Tibial nerve (tissue), 4 donors: ENCODE measurements around the gene TOP2B. TPM values are rescaled to one million over a fixed set of nuclear protein-coding genes. Genes with fewer than 3 reads are reported as not detected.

ENCODE experiments used
- DNase-seq, 2 donors: peaks; one replicate each; pipeline ENCODE4 v3.0.0-alpha.2; 2019; ENCODE audit warnings: low spot score in 2 of 2
- H3K27ac ChIP-seq, 4 donors: fragments of 200-600 bp; sonication (generic) in 3 of 4; one replicate each; pipeline ENCODE4 v1.5.1; 2017 to 2019; ENCODE audit warnings: mild to moderate bottlenecking in 1 of 4
- H3K27me3 ChIP-seq, 2 donors: fragments of 200-600 bp; sonication (generic) in 1 of 2; one replicate each; pipeline versions ENCODE4 v1.5.1 to v1.6.0; 2017 to 2019
- H3K36me3 ChIP-seq, 3 donors: fragments of 200-600 bp; sonication (generic); one replicate each; pipeline ENCODE4 v1.5.1; 2018 to 2019
- H3K4me1 ChIP-seq, 4 donors: fragments of 200-600 bp; sonication (generic) in 3 of 4; one replicate each; pipeline ENCODE4 v1.5.1; 2017 to 2019
- H3K4me3 ChIP-seq, 4 donors: fragments of 200-600 bp; sonication (generic) in 3 of 4; one replicate each; pipeline ENCODE4 v1.5.1; 2017 to 2019; ENCODE audit warnings: mild to moderate bottlenecking in 1 of 4, moderate library complexity in 1 of 4
- H3K9me3 ChIP-seq, 4 donors: fragments of 200-600 bp; sonication (generic) in 3 of 4; one replicate each; pipeline ENCODE4 v1.5.1; 2017 to 2019
- EP300 ChIP-seq, 2 donors: sonication (generic); formaldehyde crosslinking; IDR thresholded peaks; one replicate each; pipeline ENCODE4 v1.6.1; 2017; ENCODE audit warnings: antibody characterized with exemption in 2 of 2, mild to moderate bottlenecking in 1 of 2
- POLR2A ChIP-seq, 2 donors: fragments of 450-650 bp; IDR thresholded peaks; one replicate each; pipeline ENCODE4 v1.6.1; 2017; ENCODE audit warnings: antibody characterized with exemption in 2 of 2, mild to moderate bottlenecking in 2 of 2, moderate library complexity in 2 of 2
- WGBS, 2 donors: methylation state at CpG; one replicate each; pipeline ENCODE4 v1.1.5; 2018; 5-methylcytosine and 5-hydroxymethylcytosine counted together
- total RNA-seq, 4 donors: library from RNA; depleted of rRNA; stranded (reverse); fragments of >200 nt; gene quantifications; one replicate each; pipeline ENCODE4 v1.1.0, GENCODE V29; 2016
- TF ChIP-seq, protein P1 (sequence below), 5 experiments: fragments of 200-600 bp in 3 of 5; fragments of 450-650 bp in 2 of 5; sonication (generic) in 3 of 5; IDR thresholded peaks; one replicate each; pipeline ENCODE4 v1.5.1; 2016 to 2019; ENCODE audit warnings: antibody characterized with exemption in 5 of 5, mild to moderate bottlenecking in 3 of 5, moderate library complexity in 2 of 5

TOP2B gene
- total RNA-seq, 4 donors from 2014 or later = 85.3 to 121 (median 99.3) TPM

DNA sequence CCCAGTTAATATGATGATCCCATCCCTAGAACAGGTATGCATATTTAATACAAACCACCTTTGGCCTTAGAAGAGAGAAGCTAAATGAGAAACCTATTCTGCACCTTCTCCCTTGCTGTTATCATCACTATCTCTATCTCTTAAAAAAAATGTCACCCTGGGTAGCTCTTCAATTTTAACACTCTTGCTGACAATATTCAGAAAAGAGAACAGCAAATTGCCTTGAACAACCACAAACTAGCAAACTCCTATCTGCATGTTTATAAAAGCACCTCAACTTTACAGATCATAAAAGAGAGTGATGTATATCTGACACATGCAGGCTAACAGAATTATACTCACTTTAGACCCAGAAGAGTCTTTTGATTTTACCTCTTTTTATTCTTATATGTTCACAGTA lies 7.4 kb downstream of the TOP2B start:
- H3K4me3 ChIP-seq = no peak overlapping the region
- no peaks in the 10 kb centered on the region for H3K9me3 ChIP-seq
- no peaks in the 10 kb centered on the region for H3K36me3 ChIP-seq
- DNase-seq = no peak
- TF ChIP-seq POLR2A (IDR thresholded peaks at IDR 0.05) (no peak), EP300 (IDR thresholded peaks at IDR 0.05) (no peak)
- TF ChIP-seq, protein P1, sequence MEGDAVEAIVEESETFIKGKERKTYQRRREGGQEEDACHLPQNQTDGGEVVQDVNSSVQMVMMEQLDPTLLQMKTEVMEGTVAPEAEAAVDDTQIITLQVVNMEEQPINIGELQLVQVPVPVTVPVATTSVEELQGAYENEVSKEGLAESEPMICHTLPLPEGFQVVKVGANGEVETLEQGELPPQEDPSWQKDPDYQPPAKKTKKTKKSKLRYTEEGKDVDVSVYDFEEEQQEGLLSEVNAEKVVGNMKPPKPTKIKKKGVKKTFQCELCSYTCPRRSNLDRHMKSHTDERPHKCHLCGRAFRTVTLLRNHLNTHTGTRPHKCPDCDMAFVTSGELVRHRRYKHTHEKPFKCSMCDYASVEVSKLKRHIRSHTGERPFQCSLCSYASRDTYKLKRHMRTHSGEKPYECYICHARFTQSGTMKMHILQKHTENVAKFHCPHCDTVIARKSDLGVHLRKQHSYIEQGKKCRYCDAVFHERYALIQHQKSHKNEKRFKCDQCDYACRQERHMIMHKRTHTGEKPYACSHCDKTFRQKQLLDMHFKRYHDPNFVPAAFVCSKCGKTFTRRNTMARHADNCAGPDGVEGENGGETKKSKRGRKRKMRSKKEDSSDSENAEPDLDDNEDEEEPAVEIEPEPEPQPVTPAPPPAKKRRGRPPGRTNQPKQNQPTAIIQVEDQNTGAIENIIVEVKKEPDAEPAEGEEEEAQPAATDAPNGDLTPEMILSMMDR (IDR thresholded peaks at IDR 0.05) = no peak
- H3K27me3 ChIP-seq = no peaks in the 10 kb centered on the region
- peaks cover 0 to 89% (median 39%) of the 10 kb centered on the region in 4 donors for H3K4me1 ChIP-seq
- no peak overlapping the region for H3K27ac ChIP-seq

DNA sequence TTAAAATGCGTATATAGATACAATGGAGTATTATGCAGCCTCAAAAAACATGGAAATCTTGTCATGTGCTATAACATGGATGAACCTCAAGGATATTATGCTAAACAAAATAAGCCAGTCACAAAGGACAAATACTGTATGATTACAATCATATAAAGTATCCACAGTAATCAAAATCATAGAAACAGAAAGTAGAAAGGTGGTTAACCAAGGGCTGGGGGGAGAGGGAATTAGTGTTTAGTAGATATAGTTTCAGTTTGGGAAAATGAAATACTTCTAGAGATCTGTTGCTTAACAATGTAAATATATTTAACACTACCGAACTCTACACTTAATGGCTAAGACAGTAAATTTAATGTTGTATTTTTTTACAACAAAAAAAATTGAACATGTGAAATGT lies 9.0 kb downstream of the TOP2B start:
- TF ChIP-seq POLR2A (IDR thresholded peaks at IDR 0.05) (no peak), EP300 (IDR thresholded peaks at IDR 0.05) (no peak)
- TF ChIP-seq, protein P1 (IDR thresholded peaks at IDR 0.05) = no peak
- Histone ChIP-seq H3K27ac (no peak overlapping the region), H3K36me3 (no peaks in the 10 kb centered on the region), H3K9me3 (no peaks in the 10 kb centered on the region), H3K4me3 (no peak overlapping the region), H3K27me3 (no peaks in the 10 kb centered on the region), H3K4me1 (peaks cover 0 to 73% (median 29%) of the 10 kb centered on the region in 4 donors)
- WGBS, 2 donors = 84 to 85% methylated on average over 2 of the region's 2 CpGs
- DNase-seq = no peak

DNA sequence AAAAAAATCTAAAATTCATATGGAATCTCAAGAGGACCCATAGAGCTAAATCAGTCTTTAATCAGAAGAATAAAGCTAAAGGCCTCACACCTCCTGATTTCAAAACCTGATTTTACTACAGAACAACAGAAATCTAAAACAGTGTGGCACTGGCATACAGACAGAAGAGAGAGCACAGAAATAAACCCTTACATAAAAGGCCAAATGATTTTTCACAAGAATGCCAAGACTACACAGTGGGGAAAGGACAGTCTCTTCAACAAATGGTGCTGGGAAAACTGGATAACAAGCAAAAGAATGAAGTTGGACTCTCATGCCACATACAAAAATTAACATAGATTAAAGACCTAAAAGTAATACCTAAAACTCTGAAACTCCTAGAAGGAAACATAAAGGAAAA lies 10.1 kb downstream of the TOP2B start:
- Histone ChIP-seq H3K4me1 (peaks cover 0 to 62% (median 23%) of the 10 kb centered on the region in 4 donors), H3K27ac (no peak overlapping the region), H3K27me3 (no peaks in the 10 kb centered on the region), H3K4me3 (no peak overlapping the region), H3K9me3 (peaks cover 0 to 8% (median under 1%) of the 10 kb centered on the region in 4 donors), H3K36me3 (peaks cover 0 to 5% (median 0%) of the 10 kb centered on the region in 3 donors)
- TF ChIP-seq POLR2A (IDR thresholded peaks at IDR 0.05) = no peak
- TF ChIP-seq, protein P1 (IDR thresholded peaks at IDR 0.05) = no peak
- no peak for TF ChIP-seq EP300 (IDR thresholded peaks at IDR 0.05)
- DNase-seq = no peak

DNA sequence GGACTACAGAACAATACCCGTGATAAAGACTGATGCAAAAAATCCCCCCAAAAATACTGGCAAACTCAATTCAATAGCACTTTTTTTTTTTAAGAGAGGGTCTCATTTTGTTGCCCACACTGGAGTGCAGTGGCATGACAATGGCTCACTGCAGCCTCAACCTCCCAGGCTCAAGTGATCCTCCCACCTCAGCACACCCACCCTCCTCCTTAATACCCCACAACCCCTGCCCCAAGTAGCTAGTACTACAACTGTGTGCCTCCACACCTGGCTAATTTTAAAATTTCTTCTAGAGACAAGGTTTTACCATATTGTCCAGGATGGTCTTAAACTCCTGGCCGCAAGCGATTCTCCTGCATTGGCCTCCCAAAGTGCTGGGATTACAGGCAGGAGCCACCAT lies 11.4 kb downstream of the TOP2B start:
- TF ChIP-seq EP300 (IDR thresholded peaks at IDR 0.05) (no peak), POLR2A (IDR thresholded peaks at IDR 0.05) (no peak)
- TF ChIP-seq, protein P1 (IDR thresholded peaks at IDR 0.05) = no peak
- 88 to 90% methylated on average over 3 of the region's 3 CpGs for WGBS, 2 donors
- no peak for DNase-seq
- H3K4me3 ChIP-seq = no peak overlapping the region
- peaks cover 0 to 9% (median 0%) of the 10 kb centered on the region in 3 donors for H3K36me3 ChIP-seq
- H3K27me3 ChIP-seq = no peaks in the 10 kb centered on the region
- H3K4me1 ChIP-seq = peaks cover 0 to 49% (median 16%) of the 10 kb centered on the region in 4 donors
- H3K9me3 ChIP-seq = peaks cover 0 to 20% (median 3%) of the 10 kb centered on the region in 4 donors
- no peak overlapping the region for H3K27ac ChIP-seq

DNA sequence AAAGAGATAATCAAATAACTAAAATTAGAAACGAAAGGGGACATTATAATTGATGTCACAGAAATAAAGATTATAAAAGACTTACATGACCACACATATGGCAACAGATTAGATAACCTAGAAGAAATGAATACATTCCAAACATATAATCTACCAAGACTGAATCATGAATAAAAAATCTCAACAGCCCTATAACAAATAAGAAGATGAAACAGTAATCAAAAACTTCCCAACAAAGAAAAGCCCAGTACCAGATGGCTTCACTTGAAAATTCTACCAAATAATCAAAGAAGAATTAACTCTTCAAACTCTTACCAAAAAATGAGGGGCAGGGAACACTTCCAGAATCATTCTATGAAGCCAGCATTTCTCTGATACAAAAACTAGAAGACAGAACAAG lies 11.8 kb downstream of the TOP2B start:
- no peak for DNase-seq
- H3K36me3 ChIP-seq = peaks cover 0 to 9% (median 0%) of the 10 kb centered on the region in 3 donors
- H3K4me1 ChIP-seq = peaks cover 0 to 49% (median 16%) of the 10 kb centered on the region in 4 donors
- H3K9me3 ChIP-seq = peaks cover 0 to 20% (median 3%) of the 10 kb centered on the region in 4 donors
- no peaks in the 10 kb centered on the region for H3K27me3 ChIP-seq
- H3K4me3 ChIP-seq = no peak overlapping the region
- TF ChIP-seq POLR2A (IDR thresholded peaks at IDR 0.05) (no peak), EP300 (IDR thresholded peaks at IDR 0.05) (no peak)
- TF ChIP-seq, protein P1 (IDR thresholded peaks at IDR 0.05) = no peak
- WGBS, 2 donors = 65% methylated on average over 1 of the region's 1 CpG
- no peak overlapping the region for H3K27ac ChIP-seq
